WTC11 (cell line): ENCODE measurements around the gene TTC8.

Experiments
- CBFB ChIP-seq: sonication (generic); formaldehyde crosslinking; IDR thresholded peaks from 2 replicates; pipeline ENCODE4 v1.8.1; 2022; ENCODE audit warnings: mild to moderate bottlenecking, low read depth, missing genetic modification reagents
- FOXK1 ChIP-seq: sonication (generic); formaldehyde crosslinking; IDR thresholded peaks from 2 replicates; pipeline ENCODE4 v1.8.0; 2022; ENCODE audit warnings: mild to moderate bottlenecking, moderate library complexity, missing genetic modification reagents
- NFYB ChIP-seq: sonication (generic); formaldehyde crosslinking; conservative IDR thresholded peaks from 2 replicates; pipeline ENCODE4 v1.8.0; 2022; ENCODE audit warnings: low read depth, missing genetic modification reagents
- ZNF121 ChIP-seq: sonication (generic); formaldehyde crosslinking; IDR thresholded peaks from 2 replicates; pipeline ENCODE4 v1.8.0; 2023; ENCODE audit warnings: missing genetic modification reagents
- TF ChIP-seq, protein P1 (sequence below): fragments of 200-600 bp; IDR thresholded peaks from 2 replicates; pipeline ENCODE4 v1.8.0; 2022; ENCODE audit warnings: antibody characterized with exemption
- TF ChIP-seq, protein P2 (sequence below): sonication (generic); formaldehyde crosslinking; IDR thresholded peaks from 2 replicates; pipeline ENCODE4 v1.8.0; 2023; ENCODE audit warnings: mild to moderate bottlenecking, missing genetic modification reagents

DNA sequence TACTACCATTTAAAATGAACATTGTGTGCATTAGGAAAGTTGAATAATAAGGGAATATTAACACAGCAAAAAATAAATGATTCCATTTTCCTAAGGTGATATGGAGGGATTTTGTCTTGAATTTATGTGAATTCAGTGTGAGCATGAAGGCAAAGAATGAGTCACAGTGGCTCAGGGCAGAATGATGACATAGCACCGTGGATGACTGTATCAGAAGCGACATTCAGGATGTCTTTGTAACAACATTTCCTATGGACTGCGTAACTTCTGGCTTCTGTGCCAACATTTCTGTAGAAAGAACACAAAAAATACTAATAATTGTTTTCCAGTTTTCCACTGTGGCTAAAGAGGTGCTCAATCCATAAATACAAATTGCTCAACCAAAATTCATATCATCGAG lies 54.6 kb downstream of the TTC8 start:
- TF ChIP-seq, protein P1, sequence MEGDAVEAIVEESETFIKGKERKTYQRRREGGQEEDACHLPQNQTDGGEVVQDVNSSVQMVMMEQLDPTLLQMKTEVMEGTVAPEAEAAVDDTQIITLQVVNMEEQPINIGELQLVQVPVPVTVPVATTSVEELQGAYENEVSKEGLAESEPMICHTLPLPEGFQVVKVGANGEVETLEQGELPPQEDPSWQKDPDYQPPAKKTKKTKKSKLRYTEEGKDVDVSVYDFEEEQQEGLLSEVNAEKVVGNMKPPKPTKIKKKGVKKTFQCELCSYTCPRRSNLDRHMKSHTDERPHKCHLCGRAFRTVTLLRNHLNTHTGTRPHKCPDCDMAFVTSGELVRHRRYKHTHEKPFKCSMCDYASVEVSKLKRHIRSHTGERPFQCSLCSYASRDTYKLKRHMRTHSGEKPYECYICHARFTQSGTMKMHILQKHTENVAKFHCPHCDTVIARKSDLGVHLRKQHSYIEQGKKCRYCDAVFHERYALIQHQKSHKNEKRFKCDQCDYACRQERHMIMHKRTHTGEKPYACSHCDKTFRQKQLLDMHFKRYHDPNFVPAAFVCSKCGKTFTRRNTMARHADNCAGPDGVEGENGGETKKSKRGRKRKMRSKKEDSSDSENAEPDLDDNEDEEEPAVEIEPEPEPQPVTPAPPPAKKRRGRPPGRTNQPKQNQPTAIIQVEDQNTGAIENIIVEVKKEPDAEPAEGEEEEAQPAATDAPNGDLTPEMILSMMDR = no peak
- TF ChIP-seq, protein P2, sequence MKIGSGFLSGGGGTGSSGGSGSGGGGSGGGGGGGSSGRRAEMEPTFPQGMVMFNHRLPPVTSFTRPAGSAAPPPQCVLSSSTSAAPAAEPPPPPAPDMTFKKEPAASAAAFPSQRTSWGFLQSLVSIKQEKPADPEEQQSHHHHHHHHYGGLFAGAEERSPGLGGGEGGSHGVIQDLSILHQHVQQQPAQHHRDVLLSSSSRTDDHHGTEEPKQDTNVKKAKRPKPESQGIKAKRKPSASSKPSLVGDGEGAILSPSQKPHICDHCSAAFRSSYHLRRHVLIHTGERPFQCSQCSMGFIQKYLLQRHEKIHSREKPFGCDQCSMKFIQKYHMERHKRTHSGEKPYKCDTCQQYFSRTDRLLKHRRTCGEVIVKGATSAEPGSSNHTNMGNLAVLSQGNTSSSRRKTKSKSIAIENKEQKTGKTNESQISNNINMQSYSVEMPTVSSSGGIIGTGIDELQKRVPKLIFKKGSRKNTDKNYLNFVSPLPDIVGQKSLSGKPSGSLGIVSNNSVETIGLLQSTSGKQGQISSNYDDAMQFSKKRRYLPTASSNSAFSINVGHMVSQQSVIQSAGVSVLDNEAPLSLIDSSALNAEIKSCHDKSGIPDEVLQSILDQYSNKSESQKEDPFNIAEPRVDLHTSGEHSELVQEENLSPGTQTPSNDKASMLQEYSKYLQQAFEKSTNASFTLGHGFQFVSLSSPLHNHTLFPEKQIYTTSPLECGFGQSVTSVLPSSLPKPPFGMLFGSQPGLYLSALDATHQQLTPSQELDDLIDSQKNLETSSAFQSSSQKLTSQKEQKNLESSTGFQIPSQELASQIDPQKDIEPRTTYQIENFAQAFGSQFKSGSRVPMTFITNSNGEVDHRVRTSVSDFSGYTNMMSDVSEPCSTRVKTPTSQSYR = no peak
- no peak for TF ChIP-seq CBFB (CRISPR knock-in tag)
- TF ChIP-seq ZNF121 (CRISPR knock-in tag) = no peak
- TF ChIP-seq NFYB (CRISPR knock-in tag) = no peak
- TF ChIP-seq FOXK1 (CRISPR knock-in tag) = no peak
